Activated naive CD8-positive, alpha-beta T cell treated with anti-CD3 and anti-CD28 coated beads, Interleukin-2, amount 50 U/mL, for 24 hours (primary cell): ENCODE data around the gene P3H2.
A peak's percentile ranks its signal among the peaks of the same experiment; 100 is the strongest.

Source experiments
- ATAC-seq: fragments of 150-1000 bp; cut with Tn5 transposase; one replicate; pipeline ENCODE4 v1.10.0; 2021
- DNase-seq: peaks from one replicate; pipeline ENCODE4 v3.0.0; 2021
- H3K27ac Mint-ChIP-seq: one replicate; pipeline ENCODE4 v1.8.0; 2021; ENCODE audit warnings: mild to moderate bottlenecking, mixed read lengths
- H3K27me3 Mint-ChIP-seq: one replicate; pipeline ENCODE4 v1.8.0; 2021; ENCODE audit warnings: mixed read lengths
- H3K36me3 Mint-ChIP-seq: one replicate; pipeline ENCODE4 v1.8.0; 2021; ENCODE audit warnings: low read depth, mixed read lengths
- H3K4me1 Mint-ChIP-seq: one replicate; pipeline ENCODE4 v1.8.0; 2021; ENCODE audit warnings: mixed read lengths
- H3K4me3 Mint-ChIP-seq: one replicate; pipeline ENCODE4 v1.8.0; 2021; ENCODE audit warnings: mild to moderate bottlenecking, moderate library complexity, mixed read lengths
- H3K9me3 Mint-ChIP-seq: one replicate; pipeline ENCODE4 v1.8.0; 2021; ENCODE audit warnings: mixed read lengths

P3H2 gene

GRCh38 chr3:190117981-190118380 is 2.7 kb downstream of the P3H2 start:
- Mint-ChIP-seq H3K27ac (no peak overlapping the region), H3K9me3 (no peaks in the 10 kb centered on the region), H3K27me3 (peaks cover 57% of the 10 kb centered on the region), H3K4me3 (no peak overlapping the region), H3K36me3 (no peaks in the 10 kb centered on the region), H3K4me1 (peaks cover 7% of the 10 kb centered on the region)
- DNase-seq (no peak), ATAC-seq (no peak)

- H3K9me3 Mint-ChIP-seq: no peaks in the 10 kb centered on the region
- no peak overlapping the region for H3K27ac Mint-ChIP-seq
- no peak for ATAC-seq
- no peaks in the 10 kb centered on the region for H3K36me3 Mint-ChIP-seq
- peaks cover 7% of the 10 kb centered on the region for H3K4me1 Mint-ChIP-seq
- DNase-seq: no peak
- peaks cover 51% of the 10 kb centered on the region for H3K27me3 Mint-ChIP-seq
- no peak overlapping the region for H3K4me3 Mint-ChIP-seq
Measured at GRCh38 chr3:190116551-190117067, 4.1 kb downstream of the P3H2 start.

GRCh38 chr3:190110826-190111225 is 9.9 kb downstream of the P3H2 start:
- no peaks in the 10 kb centered on the region for H3K4me1 Mint-ChIP-seq
- ATAC-seq (no peak), DNase-seq (no peak)
- H3K27me3 Mint-ChIP-seq: peaks cover 24% of the 10 kb centered on the region
- no peaks in the 10 kb centered on the region for H3K9me3 Mint-ChIP-seq
- no peaks in the 10 kb centered on the region for H3K36me3 Mint-ChIP-seq
- H3K27ac Mint-ChIP-seq: no peak overlapping the region
- H3K4me3 Mint-ChIP-seq: no peak overlapping the region

GRCh38 chr3:190109441-190109840 is 11.3 kb downstream of the P3H2 start:
- DNase-seq: no peak

GRCh38 chr3:190108804-190109203 is 11.9 kb downstream of the P3H2 start:
- no peak for ATAC-seq
- no peak for DNase-seq
- no peaks in the 10 kb centered on the region for H3K4me1 Mint-ChIP-seq
- no peak overlapping the region for H3K4me3 Mint-ChIP-seq
- H3K27ac Mint-ChIP-seq: no peak overlapping the region
- H3K27me3 Mint-ChIP-seq: peaks cover 17% of the 10 kb centered on the region
- H3K9me3 Mint-ChIP-seq: no peaks in the 10 kb centered on the region
- H3K36me3 Mint-ChIP-seq: no peaks in the 10 kb centered on the region

More at GRCh38 chr3:190109441-190109840, 11.3 kb downstream of the P3H2 start:
- no peak overlapping the region for H3K4me3 Mint-ChIP-seq
- ATAC-seq: no peak
- no peaks in the 10 kb centered on the region for H3K36me3 Mint-ChIP-seq
- no peak overlapping the region for H3K27ac Mint-ChIP-seq
- no peaks in the 10 kb centered on the region for H3K4me1 Mint-ChIP-seq
- H3K27me3 Mint-ChIP-seq: peaks cover 18% of the 10 kb centered on the region
- H3K9me3 Mint-ChIP-seq: no peaks in the 10 kb centered on the region

- H3K9me3 Mint-ChIP-seq: no peaks in the 10 kb centered on the region
- H3K36me3 Mint-ChIP-seq: no peaks in the 10 kb centered on the region
- no peak overlapping the region for H3K27ac Mint-ChIP-seq
- no peak overlapping the region for H3K4me3 Mint-ChIP-seq
- H3K4me1 Mint-ChIP-seq: no peaks in the 10 kb centered on the region
- ATAC-seq: no peak
- H3K27me3 Mint-ChIP-seq: peaks cover 13% of the 10 kb centered on the region
- DNase-seq: no peak
Measured at GRCh38 chr3:190105876-190106275, 14.8 kb downstream of the P3H2 start.

GRCh38 chr3:190101320-190102011 is 19.2 kb downstream of the P3H2 start:
- H3K4me1 Mint-ChIP-seq: no peaks in the 10 kb centered on the region
- DNase-seq: no peak
- no peak overlapping the region for H3K27ac Mint-ChIP-seq
- peaks cover 9% of the 10 kb centered on the region for H3K27me3 Mint-ChIP-seq
- peak overlapping the region; percentile 34 for H3K4me3 Mint-ChIP-seq
- no peaks in the 10 kb centered on the region for H3K36me3 Mint-ChIP-seq
- ATAC-seq: no peak
- H3K9me3 Mint-ChIP-seq: no peaks in the 10 kb centered on the region

- H3K4me1 Mint-ChIP-seq: no peaks in the 10 kb centered on the region
- H3K36me3 Mint-ChIP-seq: peaks cover 2% of the 10 kb centered on the region
Measured at GRCh38 chr3:190099099-190099498, 21.6 kb downstream of the P3H2 start.

GRCh38 chr3:190097617-190098016 is 23.1 kb downstream of the P3H2 start:
- Mint-ChIP-seq H3K27ac (no peak overlapping the region), H3K4me3 (no peak overlapping the region), H3K27me3 (peaks cover 9% of the 10 kb centered on the region), H3K36me3 (peaks cover 2% of the 10 kb centered on the region), H3K9me3 (no peaks in the 10 kb centered on the region), H3K4me1 (no peaks in the 10 kb centered on the region)
- DNase-seq (no peak), ATAC-seq (no peak)

More at GRCh38 chr3:190099099-190099498, 21.6 kb downstream of the P3H2 start:
- DNase-seq (no peak), ATAC-seq (no peak)
- H3K27ac Mint-ChIP-seq: no peak overlapping the region
- peaks cover 7% of the 10 kb centered on the region for H3K27me3 Mint-ChIP-seq
- H3K4me3 Mint-ChIP-seq: no peak overlapping the region
- H3K9me3 Mint-ChIP-seq: no peaks in the 10 kb centered on the region

- no peak for DNase-seq
- H3K4me1 Mint-ChIP-seq: no peaks in the 10 kb centered on the region
- H3K4me3 Mint-ChIP-seq: no peak overlapping the region
- peaks cover 7% of the 10 kb centered on the region for H3K27me3 Mint-ChIP-seq
- no peaks in the 10 kb centered on the region for H3K9me3 Mint-ChIP-seq
- no peak overlapping the region for H3K27ac Mint-ChIP-seq
- no peak for ATAC-seq
- H3K36me3 Mint-ChIP-seq: peaks cover 2% of the 10 kb centered on the region
Measured at GRCh38 chr3:190097025-190097424, 23.7 kb downstream of the P3H2 start.

GRCh38 chr3:190096345-190096744 is 24.4 kb downstream of the P3H2 start:
- ATAC-seq (no peak), DNase-seq (no peak)
- Mint-ChIP-seq H3K4me3 (no peak overlapping the region), H3K9me3 (no peaks in the 10 kb centered on the region), H3K36me3 (peaks cover 2% of the 10 kb centered on the region), H3K27me3 (peaks cover 7% of the 10 kb centered on the region), H3K27ac (no peak overlapping the region), H3K4me1 (no peaks in the 10 kb centered on the region)

- H3K4me3 Mint-ChIP-seq: no peak overlapping the region
Measured at GRCh38 chr3:190094160-190094718, 26.5 kb downstream of the P3H2 start.

GRCh38 chr3:190092250-190092649 is 28.4 kb downstream of the P3H2 start:
- H3K4me3 Mint-ChIP-seq: no peak overlapping the region
- no peak for DNase-seq
- no peak overlapping the region for H3K27ac Mint-ChIP-seq

More at GRCh38 chr3:190094160-190094718, 26.5 kb downstream of the P3H2 start:
- Mint-ChIP-seq H3K9me3 (no peaks in the 10 kb centered on the region), H3K36me3 (peaks cover 2% of the 10 kb centered on the region), H3K4me1 (no peaks in the 10 kb centered on the region), H3K27ac (no peak overlapping the region), H3K27me3 (peaks cover 7% of the 10 kb centered on the region)
- no peak for DNase-seq
- no peak for ATAC-seq

GRCh38 chr3:190089711-190090110 is 31.0 kb downstream of the P3H2 start:
- no peaks in the 10 kb centered on the region for H3K4me1 Mint-ChIP-seq
- no peak overlapping the region for H3K4me3 Mint-ChIP-seq
- H3K27ac Mint-ChIP-seq: no peak overlapping the region
- ATAC-seq: no peak
- no peak for DNase-seq
- H3K9me3 Mint-ChIP-seq: no peaks in the 10 kb centered on the region
- H3K36me3 Mint-ChIP-seq: no peaks in the 10 kb centered on the region
- H3K27me3 Mint-ChIP-seq: peaks cover 4% of the 10 kb centered on the region

More at GRCh38 chr3:190092250-190092649, 28.4 kb downstream of the P3H2 start:
- Mint-ChIP-seq H3K9me3 (no peaks in the 10 kb centered on the region), H3K4me1 (no peaks in the 10 kb centered on the region), H3K36me3 (peaks cover 2% of the 10 kb centered on the region), H3K27me3 (peaks cover 6% of the 10 kb centered on the region)
- no peak for ATAC-seq

GRCh38 chr3:190088890-190089289 is 31.8 kb downstream of the P3H2 start:
- Mint-ChIP-seq H3K9me3 (no peaks in the 10 kb centered on the region), H3K27ac (no peak overlapping the region), H3K4me3 (no peak overlapping the region), H3K27me3 (peaks cover 4% of the 10 kb centered on the region), H3K4me1 (no peaks in the 10 kb centered on the region), H3K36me3 (no peaks in the 10 kb centered on the region)
- DNase-seq (no peak), ATAC-seq (no peak)
